Smooth muscle cell (in vitro differentiated cells): Measurements from ENCODE around the gene NAV1. TPM values are rescaled to one million over a fixed set of nuclear protein-coding genes. Genes with fewer than 3 reads are reported as not detected.
A peak's percentile ranks its signal among the peaks of the same experiment; 100 is the strongest.

ENCODE experiments used
- DNase-seq: peaks from one replicate; lab custom pipeline; 2025; ENCODE audit not compliant: unreplicated experiment; lab: John Stamatoyannopoulos, UW
- H2AFZ ChIP-seq: fragments of 200-600 bp; sonication (generic); 2 replicates; pipeline ENCODE4 v1.6.0; 2016; ENCODE audit warnings: antibody characterized with exemption, low read depth, mild to moderate bottlenecking
- H3F3A ChIP-seq: fragments of 200-600 bp; sonication (generic); 2 replicates; pipeline ENCODE4 v1.6.0; 2017; ENCODE audit warnings: antibody characterized with exemption, low read depth
- H3K27ac ChIP-seq: fragments of 200-600 bp; sonication (generic); 2 replicates; pipeline ENCODE4 v1.5.1; 2016; ENCODE audit warnings: low read depth, mild to moderate bottlenecking
- H3K27me3 ChIP-seq: fragments of 200-600 bp; sonication (generic); 2 replicates; pipeline ENCODE4 v1.6.1; 2016; ENCODE audit warnings: low read depth, mild to moderate bottlenecking
- H3K36me3 ChIP-seq: fragments of 200-600 bp; sonication (generic); 2 replicates; pipeline ENCODE4 v1.5.1; 2016; ENCODE audit warnings: low read depth
- H3K4me1 ChIP-seq: fragments of 200-600 bp; sonication (generic); 2 replicates; pipeline ENCODE4 v1.5.1; 2016; ENCODE audit warnings: low read depth
- H3K4me2 ChIP-seq: fragments of 200-600 bp; sonication (generic); 2 replicates; pipeline ENCODE4 v1.6.0; 2016; ENCODE audit warnings: mild to moderate bottlenecking
- H3K4me3 ChIP-seq: fragments of 200-600 bp; sonication (generic); 2 replicates; pipeline ENCODE4 v1.5.1; 2016; ENCODE audit warnings: mild to moderate bottlenecking
- H3K79me2 ChIP-seq: fragments of 200-600 bp; sonication (generic); 2 replicates; pipeline ENCODE4 v1.6.0; 2016; ENCODE audit warnings: low read depth, mild to moderate bottlenecking
- H3K9ac ChIP-seq: fragments of 200-600 bp; sonication (generic); 2 replicates; pipeline ENCODE4 v1.6.0; 2016; ENCODE audit warnings: low read depth
- H3K9me3 ChIP-seq: fragments of 200-600 bp; sonication (generic); replicated peaks from 2 replicates; pipeline ENCODE4 v1.5.1; 2016; ENCODE audit warnings: low read depth
- H4K20me1 ChIP-seq: fragments of 200-600 bp; sonication (generic); 2 replicates; pipeline ENCODE4 v1.6.0; 2016; ENCODE audit warnings: low read depth
- WGBS: methylation state at CpG from one replicate; pipeline ENCODE4 v1.1.7; 2016; ENCODE audit warnings: low lambda C conversion rate; 5-methylcytosine and 5-hydroxymethylcytosine counted together
- polyA plus RNA-seq: library from polyadenylated mRNA; unstranded; fragments of >200 nt; fragmentation: Nextera tagmentation; extraction: Ambion mirVana; gene quantifications from 2 replicates; pipeline ENCODE4 v1.2.1, GENCODE V29; 2016
- total RNA-seq: library from RNA; depleted of rRNA; stranded (reverse); fragments of >200 nt; gene quantifications from 2 replicates; pipeline ENCODE4 v1.2.3, GENCODE V29; 2014
- TF ChIP-seq, protein P1 (sequence below): fragments of 200-600 bp; sonication (generic); IDR thresholded peaks from 2 replicates; pipeline ENCODE4 v1.5.1; 2017; ENCODE audit warnings: borderline replicate concordance, mild to moderate bottlenecking, antibody characterized with exemption; ENCODE audit not compliant: insufficient read depth, poor library complexity, severe bottlenecking

Gene NAV1
- total and polyA plus RNA-seq, 2 experiments from 2014 or later = 52.3 to 71.1 TPM

DNA sequence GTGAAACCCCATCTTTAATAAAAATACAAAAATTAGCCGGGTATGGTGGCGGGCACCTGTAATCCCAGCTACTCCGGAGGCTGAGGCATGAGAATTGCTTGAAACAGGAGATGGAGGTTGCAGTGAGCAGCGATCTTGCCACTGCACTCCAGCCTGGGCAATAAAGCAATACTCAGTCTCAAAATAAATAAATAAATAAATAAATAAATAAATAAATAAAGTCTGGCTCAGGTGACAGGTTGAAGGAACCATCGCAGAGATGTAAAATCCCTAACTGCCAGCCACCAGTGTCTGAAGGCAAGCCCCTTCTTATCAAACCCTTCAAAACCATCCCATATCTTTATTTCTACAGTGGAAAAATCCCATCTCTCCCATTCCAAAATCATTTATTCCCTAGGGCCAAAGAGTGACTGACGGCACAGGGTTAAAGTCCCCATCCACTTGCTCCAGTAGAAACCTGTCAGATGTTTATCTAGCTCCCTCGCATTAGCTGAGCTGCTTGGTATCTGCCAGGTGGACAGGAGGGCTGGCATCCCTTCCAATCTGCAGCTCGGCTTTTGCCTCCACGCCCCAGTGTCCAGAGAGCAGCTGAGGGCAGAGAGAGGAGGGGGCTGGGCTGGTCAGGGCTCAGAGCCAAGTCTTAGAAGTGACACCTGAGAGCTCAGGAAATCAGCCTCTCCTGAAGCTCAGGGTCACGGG, 37.0 kb upstream of the NAV1 start:
- Histone ChIP-seq H4K20me1 (peaks cover 38% of the 10 kb centered on the region), H2AFZ (no peak overlapping the region), H3K27ac (peak overlapping the region; percentile 98), H3K4me1 (peaks cover 46% of the 10 kb centered on the region), H3K9me3 (no peaks in the 10 kb centered on the region), H3K4me2 (peak overlapping the region; percentile 77), H3K27me3 (no peaks in the 10 kb centered on the region), H3K36me3 (no peaks in the 10 kb centered on the region), H3K9ac (peak overlapping the region; percentile 64), H3K79me2 (peaks cover 82% of the 10 kb centered on the region), H3F3A (peaks cover 30% of the 10 kb centered on the region), H3K4me3 (no peak overlapping the region)
- 84% methylated on average over 10 of the region's 10 CpGs for WGBS
- TF ChIP-seq, protein P1, sequence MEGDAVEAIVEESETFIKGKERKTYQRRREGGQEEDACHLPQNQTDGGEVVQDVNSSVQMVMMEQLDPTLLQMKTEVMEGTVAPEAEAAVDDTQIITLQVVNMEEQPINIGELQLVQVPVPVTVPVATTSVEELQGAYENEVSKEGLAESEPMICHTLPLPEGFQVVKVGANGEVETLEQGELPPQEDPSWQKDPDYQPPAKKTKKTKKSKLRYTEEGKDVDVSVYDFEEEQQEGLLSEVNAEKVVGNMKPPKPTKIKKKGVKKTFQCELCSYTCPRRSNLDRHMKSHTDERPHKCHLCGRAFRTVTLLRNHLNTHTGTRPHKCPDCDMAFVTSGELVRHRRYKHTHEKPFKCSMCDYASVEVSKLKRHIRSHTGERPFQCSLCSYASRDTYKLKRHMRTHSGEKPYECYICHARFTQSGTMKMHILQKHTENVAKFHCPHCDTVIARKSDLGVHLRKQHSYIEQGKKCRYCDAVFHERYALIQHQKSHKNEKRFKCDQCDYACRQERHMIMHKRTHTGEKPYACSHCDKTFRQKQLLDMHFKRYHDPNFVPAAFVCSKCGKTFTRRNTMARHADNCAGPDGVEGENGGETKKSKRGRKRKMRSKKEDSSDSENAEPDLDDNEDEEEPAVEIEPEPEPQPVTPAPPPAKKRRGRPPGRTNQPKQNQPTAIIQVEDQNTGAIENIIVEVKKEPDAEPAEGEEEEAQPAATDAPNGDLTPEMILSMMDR = no peak
- DNase-seq = no peak

DNA sequence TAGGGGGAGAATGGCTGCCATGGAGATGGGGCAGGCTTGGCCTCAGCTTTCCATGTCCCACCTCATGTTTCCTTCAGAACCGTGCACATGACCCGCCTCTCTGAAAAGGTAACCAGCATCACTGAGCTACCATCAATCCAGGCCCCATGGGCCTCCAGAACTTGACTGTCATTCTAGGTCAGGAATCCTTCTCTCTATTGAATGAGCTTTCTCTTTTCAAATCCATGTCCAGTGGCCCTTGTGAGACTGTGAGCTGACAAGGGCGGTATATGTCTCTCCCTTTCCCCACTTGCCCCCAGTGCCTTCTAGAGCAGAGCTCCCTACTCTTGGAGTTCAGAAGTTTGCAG, 36.4 kb upstream of the NAV1 start:
- WGBS = 90% methylated on average over 3 of the region's 3 CpGs
- Histone ChIP-seq H3K9ac (peak overlapping the region; percentile 64), H3F3A (peaks cover 33% of the 10 kb centered on the region), H3K27ac (peak overlapping the region; percentile 98), H3K4me1 (peaks cover 46% of the 10 kb centered on the region), H3K4me2 (peak overlapping the region; percentile 77), H3K9me3 (no peaks in the 10 kb centered on the region), H3K4me3 (no peak overlapping the region), H3K27me3 (no peaks in the 10 kb centered on the region), H2AFZ (no peak overlapping the region), H4K20me1 (peaks cover 34% of the 10 kb centered on the region), H3K79me2 (peaks cover 78% of the 10 kb centered on the region), H3K36me3 (no peaks in the 10 kb centered on the region)
- TF ChIP-seq, protein P1 = no peak
- DNase-seq = no peak

DNA sequence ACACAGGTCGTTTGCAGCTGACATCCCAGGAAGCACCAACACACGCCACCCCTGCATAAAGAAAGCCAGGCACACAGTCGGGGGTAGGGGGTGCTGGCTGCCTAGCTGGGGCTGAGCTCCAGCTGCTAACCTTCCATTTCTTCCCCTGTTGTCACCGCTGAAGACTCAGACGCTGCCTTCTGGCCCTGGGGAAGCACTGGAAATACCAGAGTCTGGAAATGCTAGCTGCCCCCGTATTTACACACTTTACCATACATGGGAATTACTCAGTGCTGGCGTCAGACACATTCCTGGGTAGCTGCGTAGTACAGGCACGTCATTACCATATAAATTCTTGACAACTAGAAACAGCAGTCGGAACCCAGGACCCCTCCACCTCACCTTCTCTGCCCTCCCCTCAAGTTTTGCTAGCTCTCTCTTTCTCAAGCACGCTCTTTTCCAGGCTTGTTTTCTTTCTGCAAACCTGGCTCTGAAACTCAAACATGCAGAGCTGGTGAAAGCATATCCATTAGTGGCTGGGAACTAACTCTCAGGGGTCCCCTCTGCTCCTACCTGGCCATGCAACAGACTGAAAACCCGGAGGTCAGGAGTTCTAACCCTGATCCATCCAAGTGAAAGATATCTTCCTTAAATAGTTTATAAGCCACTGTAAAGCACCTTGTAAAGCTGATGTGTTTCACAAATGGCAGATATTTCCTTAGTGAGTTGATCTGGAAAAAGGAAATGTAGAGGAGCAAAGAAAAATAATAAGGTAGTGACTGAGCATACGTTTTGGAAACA, 35.3 kb upstream of the NAV1 start:
- H3K79me2 ChIP-seq = peaks cover 67% of the 10 kb centered on the region
- 8% methylated on average over 13 of the region's 13 CpGs for WGBS
- H3K9ac ChIP-seq = peak overlapping the region; percentile 82
- DNase-seq = peak; percentile 34
- H4K20me1 ChIP-seq = peaks cover 23% of the 10 kb centered on the region
- TF ChIP-seq, protein P1 = no peak
- H3K27ac ChIP-seq = peak overlapping the region; percentile 98
- no peak overlapping the region for H2AFZ ChIP-seq
- H3K9me3 ChIP-seq = no peaks in the 10 kb centered on the region
- no peaks in the 10 kb centered on the region for H3K36me3 ChIP-seq
- H3K4me2 ChIP-seq = peak overlapping the region; percentile 81
- H3K4me1 ChIP-seq = peaks cover 46% of the 10 kb centered on the region
- H3F3A ChIP-seq = peaks cover 36% of the 10 kb centered on the region
- H3K27me3 ChIP-seq = no peaks in the 10 kb centered on the region
- peak overlapping the region; percentile 60 for H3K4me3 ChIP-seq
